Measurements from ENCODE around the gene ABRACL.

Gene ABRACL

GRCh38 chr6:139062932-139063646 is 34.5 kb downstream of the ABRACL start:
- H3K9ac ChIP-seq = no peak overlapping the region
- no peaks in the 10 kb centered on the region for H3K36me3 ChIP-seq (ENCODE audit: insufficient read depth)
- H2AFZ ChIP-seq (ENCODE audit: low read depth) = no peak overlapping the region
- H3K4me2 ChIP-seq = no peak overlapping the region
- TF ChIP-seq CTCF (conservative IDR thresholded peaks at IDR 0.05; ENCODE audit: low read depth, low read length) = no peak
- no peaks in the 10 kb centered on the region for H3K4me1 ChIP-seq (ENCODE audit: low read depth, poor library complexity, severe bottlenecking)
- H3K4me3 ChIP-seq (IDR thresholded peaks at IDR 0.05; ENCODE audit: insufficient read depth, low read depth, low read length) = no peak overlapping the region
- no peaks in the 10 kb centered on the region for H3K27me3 ChIP-seq (ENCODE audit: insufficient read depth, low read depth)
- no peaks in the 10 kb centered on the region for H4K20me1 ChIP-seq (ENCODE audit: insufficient read depth)
- H3K27ac ChIP-seq = no peak overlapping the region
- H3K79me2 ChIP-seq (ENCODE audit: insufficient read depth, low read depth) = no peaks in the 10 kb centered on the region

DNA sequence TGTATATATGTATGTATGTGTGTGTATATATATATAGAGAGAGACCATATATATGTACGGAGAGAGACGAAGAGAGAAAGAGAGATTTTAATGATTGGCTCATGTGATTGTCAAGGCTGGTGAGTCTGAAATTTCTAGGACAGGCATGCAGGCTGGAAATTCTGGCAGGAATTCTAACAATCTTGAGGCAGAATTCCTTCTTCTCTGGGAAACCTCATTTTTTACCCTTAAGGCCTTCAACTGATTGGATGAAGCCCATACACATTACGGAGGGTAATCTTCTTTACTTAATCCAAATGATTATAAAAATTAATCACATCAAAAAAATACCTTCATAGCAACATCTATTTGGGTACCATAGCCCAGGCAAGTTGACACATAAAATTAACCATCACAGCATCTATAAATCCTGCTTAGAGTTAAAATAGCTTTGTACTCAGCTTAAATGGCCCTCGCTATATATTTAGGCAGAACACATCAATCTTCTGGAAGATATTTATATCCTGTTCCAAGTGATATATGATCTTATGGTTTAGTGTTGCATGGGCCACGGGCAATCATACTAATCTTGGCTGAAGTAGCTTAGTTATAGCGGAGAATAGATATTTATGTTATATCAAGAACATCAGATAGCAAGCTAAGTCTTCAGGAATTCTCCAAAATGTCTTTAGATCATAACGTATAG is 36.6 kb downstream of the ABRACL start:
- Histone ChIP-seq H3K27me3 (ENCODE audit: insufficient read depth, low read depth) (no peaks in the 10 kb centered on the region), H3K27ac (no peak overlapping the region), H3K4me2 (no peak overlapping the region), H3K9ac (no peak overlapping the region), H3K79me2 (ENCODE audit: insufficient read depth, low read depth) (no peaks in the 10 kb centered on the region), H3K4me1 (ENCODE audit: low read depth, poor library complexity, severe bottlenecking) (no peaks in the 10 kb centered on the region), H3K4me3 (IDR thresholded peaks at IDR 0.05; ENCODE audit: insufficient read depth, low read depth, low read length) (no peak overlapping the region), H2AFZ (ENCODE audit: low read depth) (no peak overlapping the region), H4K20me1 (ENCODE audit: insufficient read depth) (no peaks in the 10 kb centered on the region), H3K36me3 (ENCODE audit: insufficient read depth) (no peaks in the 10 kb centered on the region)
- TF ChIP-seq CTCF (conservative IDR thresholded peaks at IDR 0.05; ENCODE audit: low read depth, low read length) = no peak

- Histone ChIP-seq H3K27ac (no peak overlapping the region), H3K36me3 (ENCODE audit: insufficient read depth) (no peaks in the 10 kb centered on the region), H3K79me2 (ENCODE audit: insufficient read depth, low read depth) (no peaks in the 10 kb centered on the region), H2AFZ (ENCODE audit: low read depth) (no peak overlapping the region), H3K4me2 (no peak overlapping the region), H3K4me3 (IDR thresholded peaks at IDR 0.05; ENCODE audit: insufficient read depth, low read depth, low read length) (no peak overlapping the region), H3K9ac (no peak overlapping the region), H3K27me3 (ENCODE audit: insufficient read depth, low read depth) (no peaks in the 10 kb centered on the region), H4K20me1 (ENCODE audit: insufficient read depth) (no peaks in the 10 kb centered on the region), H3K4me1 (ENCODE audit: low read depth, poor library complexity, severe bottlenecking) (no peaks in the 10 kb centered on the region)
- no peak for TF ChIP-seq CTCF (conservative IDR thresholded peaks at IDR 0.05; ENCODE audit: low read depth, low read length)
These were observed 37.5 kb downstream of the ABRACL start for GRCh38 chr6:139066080-139066479.

DNA sequence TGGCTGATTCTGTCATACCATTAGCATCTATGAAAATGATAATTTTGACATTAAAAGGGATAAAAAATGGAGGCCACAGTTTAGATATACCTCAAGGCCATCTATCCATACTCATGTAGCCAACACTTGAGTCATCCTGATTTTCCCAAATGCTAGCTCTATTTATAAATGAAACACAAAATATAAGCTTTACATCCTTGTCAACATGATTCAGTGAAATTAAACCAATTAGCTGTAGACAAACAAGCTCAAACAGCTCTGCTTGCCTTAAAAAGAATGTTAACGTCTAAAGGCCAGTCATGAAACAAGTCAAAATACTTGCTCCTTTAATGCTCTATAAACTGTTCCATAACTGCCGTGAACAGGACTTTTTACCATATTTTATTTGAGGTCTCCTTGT is 40.3 kb downstream of the ABRACL start:
- Histone ChIP-seq H3K9ac (no peak overlapping the region), H3K27ac (no peak overlapping the region), H2AFZ (ENCODE audit: low read depth) (no peak overlapping the region), H3K4me1 (ENCODE audit: low read depth, poor library complexity, severe bottlenecking) (no peaks in the 10 kb centered on the region), H4K20me1 (ENCODE audit: insufficient read depth) (no peaks in the 10 kb centered on the region), H3K36me3 (ENCODE audit: insufficient read depth) (no peaks in the 10 kb centered on the region), H3K79me2 (ENCODE audit: insufficient read depth, low read depth) (no peaks in the 10 kb centered on the region), H3K27me3 (ENCODE audit: insufficient read depth, low read depth) (no peaks in the 10 kb centered on the region), H3K4me2 (no peak overlapping the region), H3K4me3 (IDR thresholded peaks at IDR 0.05; ENCODE audit: insufficient read depth, low read depth, low read length) (no peak overlapping the region)
- TF ChIP-seq CTCF (conservative IDR thresholded peaks at IDR 0.05; ENCODE audit: low read depth, low read length) = no peak

All from KMS-11 (cell line).